Lower lobe of right lung (tissue), 2 donors: ENCODE measurements around the gene TOM1L2. TPM values are rescaled to one million over a fixed set of nuclear protein-coding genes. Genes with fewer than 3 reads are reported as not detected.

Source experiments
- ATAC-seq, 2 donors: fragments of 200-7000 bp; cut with Tn5 transposase; one replicate each; pipeline ENCODE4 v1.9.1; 2020 to 2022; ENCODE audit warnings: mild to moderate bottlenecking in 2 of 2, moderate library complexity in 2 of 2
- DNase-seq: peaks from one replicate; pipeline ENCODE4 v3.0.0-alpha.2; 2020
- H3K27ac ChIP-seq: fragments of 200-600 bp; one replicate; pipeline ENCODE4 v1.8.0; 2022
- H3K27me3 ChIP-seq: fragments of 200-600 bp; one replicate; pipeline ENCODE4 v1.8.0; 2022; ENCODE audit warnings: low read depth
- H3K36me3 ChIP-seq: fragments of 200-600 bp; one replicate; pipeline ENCODE4 v1.8.0; 2022; ENCODE audit warnings: mild to moderate bottlenecking
- H3K4me1 ChIP-seq: fragments of 200-600 bp; one replicate; pipeline ENCODE4 v1.8.0; 2022
- H3K4me3 ChIP-seq: fragments of 200-600 bp; one replicate; pipeline ENCODE4 v1.8.0; 2022; ENCODE audit warnings: mild to moderate bottlenecking
- H3K9me3 ChIP-seq: fragments of 200-600 bp; one replicate; pipeline ENCODE4 v1.8.0; 2022
- CTCF ChIP-seq: fragments of 200-600 bp; IDR thresholded peaks from one replicate; pipeline ENCODE4 v1.8.0; 2022; ENCODE audit warnings: antibody characterized with exemption, mild to moderate bottlenecking
- intact Hi-C: fragments of 100-400 bp; cut with DNase I; formaldehyde crosslinking; loops from one replicate; pipeline ENCODE4 v1.11.0; 2022
- total RNA-seq: library from RNA; stranded (reverse); fragmentation: NEBNext Ultra II Directional; extraction: Animal tissue kit (Norgen Biotek cat#: 25700); gene quantifications from one replicate; pipeline ENCODE4 v1.2.1, GENCODE V29; 2021
- donor health status: DM: no; HTN: yes; CAD: no; lungs with severe emphysema.

Gene TOM1L2
- total RNA-seq, 1 donor from 2014 or later: 63.4 TPM

- DNase-seq: no peak
- no peak for TF ChIP-seq CTCF
- Histone ChIP-seq H3K27me3 (no peaks in the 10 kb centered on the region), H3K4me3 (no peak overlapping the region), H3K27ac (no peak overlapping the region), H3K4me1 (no peaks in the 10 kb centered on the region), H3K9me3 (no peaks in the 10 kb centered on the region), H3K36me3 (peaks cover 63% of the 10 kb centered on the region)
- intact Hi-C loops: no loop called here
- no peak for ATAC-seq
Observed at GRCh38 chr17:17800504-17801021, 171.6 kb downstream of the TOM1L2 start.

- intact Hi-C loops: no loop called here
- ATAC-seq (no peak), DNase-seq (no peak)
- no peaks in the 10 kb centered on the region for H3K4me1 ChIP-seq
- no peaks in the 10 kb centered on the region for H3K27me3 ChIP-seq
- H3K36me3 ChIP-seq: peaks cover 62% of the 10 kb centered on the region
- TF ChIP-seq CTCF: no peak
- H3K4me3 ChIP-seq: no peak overlapping the region
- no peak overlapping the region for H3K27ac ChIP-seq
- no peaks in the 10 kb centered on the region for H3K9me3 ChIP-seq
Observed at GRCh38 chr17:17798573-17799255, 173.5 kb downstream of the TOM1L2 start.

- TF ChIP-seq CTCF: no peak
Observed at GRCh38 chr17:17798010-17798556, 174.1 kb downstream of the TOM1L2 start.

GRCh38 chr17:17797119-17797809 is 174.9 kb downstream of the TOM1L2 start:
- H3K4me1 ChIP-seq: peaks cover 13% of the 10 kb centered on the region
- H3K4me3 ChIP-seq: no peak overlapping the region
- H3K36me3 ChIP-seq: peaks cover 61% of the 10 kb centered on the region
- H3K27ac ChIP-seq: no peak overlapping the region
- no peaks in the 10 kb centered on the region for H3K9me3 ChIP-seq
- H3K27me3 ChIP-seq: no peaks in the 10 kb centered on the region
- no peak for DNase-seq
- TF ChIP-seq CTCF: no peak
- ATAC-seq: no peak
- intact Hi-C loops: no loop called here

More at GRCh38 chr17:17798010-17798556, 174.1 kb downstream of the TOM1L2 start:
- Histone ChIP-seq H3K27ac (no peak overlapping the region), H3K4me1 (peaks cover 4% of the 10 kb centered on the region), H3K36me3 (peaks cover 61% of the 10 kb centered on the region), H3K9me3 (no peaks in the 10 kb centered on the region), H3K4me3 (no peak overlapping the region), H3K27me3 (no peaks in the 10 kb centered on the region)
- DNase-seq (no peak), ATAC-seq (no peak)
- intact Hi-C loops: no loop called here

- TF ChIP-seq CTCF: no peak
- intact Hi-C loops: no loop called here
- ATAC-seq (no peak), DNase-seq (no peak)
- H3K4me3 ChIP-seq: no peak overlapping the region
- H3K27ac ChIP-seq: no peak overlapping the region
- peaks cover 60% of the 10 kb centered on the region for H3K36me3 ChIP-seq
- no peaks in the 10 kb centered on the region for H3K9me3 ChIP-seq
- peaks cover 18% of the 10 kb centered on the region for H3K4me1 ChIP-seq
- no peaks in the 10 kb centered on the region for H3K27me3 ChIP-seq
Observed at GRCh38 chr17:17796787-17797061, 175.5 kb downstream of the TOM1L2 start.
